Stimulated activated CD4-positive, alpha-beta T cell treated with anti-CD3 and anti-CD28 coated beads, Interleukin-12 subunit alpha, Interleukin-12 subunit beta, amount 100 ng/mL, for 48 hours (primary cell): ENCODE data around the gene CTSK.
"Not testable (repeated sequence)": the region's sequence is repeated elsewhere in the genome, so short reads cannot be mapped to it uniquely, and the experiment has no call there.

Experiments
- DNase-seq, 3 donors: peaks; one replicate each; pipeline ENCODE4 v3.0.0-alpha.2; 2020; ENCODE audit warnings: low read depth in 2 of 3, low spot score in 1 of 3

Gene CTSK

GRCh38 chr1:150807249-150808023 lies 624 bp downstream of the CTSK start:
- DNase-seq, result no peak

DNA sequence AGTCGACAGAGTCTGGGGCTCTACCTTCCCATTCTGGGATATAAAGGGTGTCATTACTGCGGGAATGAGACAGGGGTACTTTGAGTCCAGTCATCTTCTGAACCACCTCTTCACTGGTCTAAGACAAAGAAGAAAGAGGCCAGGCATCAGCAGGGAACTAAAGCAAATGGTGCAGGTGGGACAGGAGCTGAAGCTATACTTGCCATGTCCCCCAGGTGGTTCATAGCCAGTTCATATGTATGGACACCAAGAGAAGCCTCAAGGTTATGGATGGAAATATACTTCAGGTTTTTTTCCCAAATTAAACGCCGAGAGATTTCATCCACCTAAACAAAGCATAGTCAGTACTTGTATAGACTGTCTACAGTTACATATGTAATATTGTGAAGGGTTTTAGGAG lies 2.2 kb downstream of the CTSK start:
- no peak for DNase-seq

DNA sequence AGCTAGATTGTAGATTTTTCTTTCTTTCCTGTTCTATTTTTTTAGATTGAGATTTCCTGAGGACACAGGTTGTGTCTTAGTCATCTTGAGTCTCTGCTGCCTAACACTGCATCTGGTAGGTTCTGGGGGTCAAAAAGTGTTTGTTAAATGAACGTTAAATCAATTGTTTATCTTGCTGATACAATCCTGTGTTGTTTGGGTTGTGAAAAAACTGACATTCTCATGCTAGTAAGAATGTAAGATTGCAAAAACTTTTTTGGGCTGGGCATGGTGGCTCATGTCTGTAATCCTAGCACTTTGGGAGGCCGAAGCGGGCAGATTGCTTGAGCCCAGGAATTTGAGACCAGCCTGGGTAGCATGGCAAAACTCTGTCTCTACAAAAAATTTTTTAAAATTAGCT lies 3.4 kb downstream of the CTSK start:
- DNase-seq, result no peak

DNA sequence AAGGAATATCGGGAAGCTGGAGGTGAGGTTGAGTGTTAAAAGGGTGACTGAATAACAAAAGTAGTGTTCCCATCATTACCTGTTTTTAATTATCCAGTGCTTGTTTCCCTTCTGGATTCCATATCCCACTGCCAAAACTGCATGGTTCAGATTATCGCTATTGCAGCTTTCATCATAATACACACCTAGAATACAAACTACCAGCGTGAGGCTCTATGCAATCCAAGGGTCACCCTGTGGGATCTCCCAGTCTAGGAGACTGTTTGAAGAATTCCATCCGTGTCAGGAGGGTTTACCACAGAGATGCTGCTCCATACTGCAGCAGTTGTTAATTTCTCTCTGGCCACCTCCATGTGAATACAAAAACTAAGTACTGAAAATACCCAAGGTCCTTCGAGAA lies 9.0 kb downstream of the CTSK start:
- no peak for DNase-seq

GRCh38 chr1:150798525-150798924 lies 9.5 kb downstream of the CTSK start:
- DNase-seq, result no peak

DNA sequence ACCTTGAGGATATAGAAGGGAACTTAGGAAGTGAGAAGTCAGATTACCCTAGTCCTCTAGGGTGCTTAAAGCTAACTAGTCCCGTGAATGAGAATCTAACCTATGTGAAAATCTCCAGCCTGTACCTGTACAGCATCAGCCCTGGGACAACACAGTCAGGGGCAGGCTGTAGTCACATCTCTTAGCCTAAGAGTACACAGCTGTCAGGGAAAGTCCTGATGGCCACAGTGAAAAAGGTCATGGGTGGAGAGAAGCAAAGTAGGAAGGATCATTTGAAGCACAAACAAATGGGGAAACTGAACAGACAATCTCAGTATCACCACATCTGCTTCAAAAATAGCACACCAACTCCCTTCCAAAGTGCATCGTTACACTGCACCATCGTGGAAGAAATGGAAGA lies 11.7 kb downstream of the CTSK start:
- no peak for DNase-seq

GRCh38 chr1:150793778-150794177 lies 14.3 kb downstream of the CTSK start:
- DNase-seq, result not testable (repeated sequence)

- DNase-seq, result no peak
These were observed 14.8 kb downstream of the CTSK start for GRCh38 chr1:150793221-150793620.

DNA sequence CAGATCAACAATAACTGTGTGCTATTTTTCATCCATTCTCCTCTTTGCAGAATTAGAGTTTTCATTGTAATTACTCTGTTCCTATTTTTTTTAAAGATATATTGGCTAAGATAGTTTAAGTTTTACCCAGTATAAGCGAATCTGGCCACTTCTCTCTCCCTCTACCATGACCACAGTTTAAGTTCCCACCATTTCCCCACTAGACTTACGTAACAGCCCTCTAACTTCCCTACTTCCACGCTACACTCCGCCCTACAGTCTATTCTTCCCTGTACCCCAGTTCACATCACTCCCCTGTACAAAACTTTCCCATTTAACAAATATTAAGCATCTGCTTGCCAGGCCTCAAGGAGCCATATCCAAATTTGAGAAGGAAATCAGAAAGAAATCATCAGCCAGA lies 16.5 kb downstream of the CTSK start:
- no peak for DNase-seq

- no peak for DNase-seq
These were observed 18.7 kb downstream of the CTSK start for GRCh38 chr1:150789396-150789795.

DNA sequence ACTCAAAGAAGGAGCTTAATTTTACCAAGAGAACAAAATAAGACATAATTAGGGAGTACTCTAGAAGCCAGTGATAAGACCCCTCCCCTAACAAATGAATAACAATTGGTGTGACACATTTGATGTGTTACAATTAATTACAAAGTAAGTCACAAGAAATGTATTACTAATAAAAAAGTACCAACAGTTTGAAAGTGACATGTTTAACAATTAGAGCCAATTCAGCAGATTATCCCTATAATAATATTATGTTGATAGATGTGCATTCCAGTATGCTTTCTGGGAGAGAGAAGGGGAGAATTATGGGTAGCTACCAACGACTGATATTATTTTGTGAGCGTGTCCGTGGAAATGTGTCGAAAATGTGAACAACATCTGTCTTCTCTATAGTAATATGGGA lies 19.1 kb downstream of the CTSK start:
- DNase-seq, result no peak

- no peak for DNase-seq
These were observed 20.6 kb downstream of the CTSK start for GRCh38 chr1:150787455-150787854.

DNA sequence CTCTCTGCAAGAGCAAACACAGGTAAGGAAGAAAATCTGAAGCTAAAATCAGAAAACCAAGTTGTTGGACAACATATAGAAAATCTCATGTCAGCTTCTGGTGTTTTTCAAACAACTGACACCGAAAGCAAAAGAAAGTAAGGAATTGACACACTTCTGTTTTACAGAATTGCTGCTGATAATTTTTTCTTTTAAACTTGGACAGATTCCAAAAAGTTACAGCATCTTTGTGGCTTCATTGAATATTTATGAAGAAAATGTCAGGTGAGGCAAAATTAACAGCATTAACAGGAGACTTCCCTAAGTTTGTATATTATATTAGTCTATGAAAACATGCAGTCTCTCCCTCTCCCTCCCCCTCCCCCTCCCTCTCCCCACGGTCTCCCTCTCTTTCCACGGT lies 27.6 kb downstream of the CTSK start:
- DNase-seq, result no peak

- DNase-seq, result no peak
These were observed 29.7 kb downstream of the CTSK start for GRCh38 chr1:150778409-150778808.

DNA sequence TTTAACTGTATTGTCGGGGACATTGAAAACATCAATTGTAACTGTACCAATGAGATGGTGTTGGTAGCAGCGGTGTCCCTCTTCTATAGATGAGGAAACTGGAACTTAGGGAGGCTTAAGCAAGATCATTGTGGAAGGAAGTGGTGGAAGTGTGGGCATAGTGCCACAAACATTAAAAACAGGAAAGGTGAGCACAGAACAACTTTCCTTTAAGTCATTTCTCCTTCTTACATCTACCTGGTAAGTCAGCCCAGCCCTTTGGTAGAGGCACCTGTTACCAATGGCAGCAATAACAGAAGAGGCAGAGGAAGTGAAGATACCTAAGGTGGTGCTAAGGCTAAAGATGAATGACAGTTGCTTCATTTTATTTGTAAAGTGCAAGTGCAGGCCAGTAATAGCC lies 30.5 kb downstream of the CTSK start:
- no peak for DNase-seq

GRCh38 chr1:150775931-150776505 lies 32.0 kb downstream of the CTSK start:
- DNase-seq, result not testable (repeated sequence)

DNA sequence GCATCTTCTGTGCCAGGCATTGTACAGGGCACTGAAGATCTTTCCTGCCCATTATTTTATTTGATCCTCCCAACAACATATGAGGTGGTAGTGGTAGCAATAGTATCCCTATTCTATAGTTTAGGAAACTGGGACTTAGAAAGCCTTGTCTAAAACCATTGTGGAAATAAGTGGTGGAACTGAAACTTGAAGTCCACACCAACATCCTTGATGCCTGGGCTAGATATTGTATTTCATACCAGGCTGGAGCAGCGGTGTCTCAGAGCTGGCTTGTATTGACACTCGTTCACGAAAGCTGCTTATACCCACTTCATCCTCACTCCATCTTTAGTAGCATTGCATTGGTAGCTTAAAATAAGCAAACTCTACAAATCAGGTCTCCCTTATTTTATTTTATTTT lies 32.8 kb downstream of the CTSK start:
- no peak for DNase-seq

GRCh38 chr1:150772326-150772725 lies 35.7 kb downstream of the CTSK start:
- no peak for DNase-seq

- DNase-seq, result not testable (repeated sequence)
These were observed 40.4 kb downstream of the CTSK start for GRCh38 chr1:150767704-150768103.

- not testable (repeated sequence) for DNase-seq
These were observed 42.1 kb downstream of the CTSK start for GRCh38 chr1:150765977-150766301.

GRCh38 chr1:150765296-150765976 lies 42.6 kb downstream of the CTSK start, which contains the start of gene CTSS:
CTSS (minus strand) TSS chr1:150765778; CDS start chr1:150764763, 1,015 bp downstream.
- DNase-seq, result no peak

GRCh38 chr1:150764617-150765101 lies 43.4 kb downstream of the CTSK start:
- no peak for DNase-seq
